BLaER1 treated with 17β-estradiol and CSF1 and Interleukin-3, amounts not matched to agents 10 nM and 100 nM (cell line): ENCODE results near the gene MLH1.
A peak's percentile ranks its signal among the peaks of the same experiment; 100 is the strongest.

Experiments
- H3K27ac ChIP-seq, 11 experiments: shearing (Covaris generic); formaldehyde crosslinking; 2 replicates each; pipeline ENCODE4 v1.8.1; 2022
- H3K27me3 ChIP-seq, 11 experiments: shearing (Covaris generic); formaldehyde crosslinking; 2 replicates each; pipeline ENCODE4 v1.8.1; 2022
- H3K36me3 ChIP-seq, 11 experiments: shearing (Covaris generic); formaldehyde crosslinking; 2 replicates each; pipeline ENCODE4 v1.8.1; 2022
- H3K4me1 ChIP-seq, 10 experiments: shearing (Covaris generic); formaldehyde crosslinking; 2 replicates each; pipeline ENCODE4 v1.8.1; 2022
- H3K4me2 ChIP-seq, 11 experiments: shearing (Covaris generic); formaldehyde crosslinking; 2 replicates each; pipeline ENCODE4 v1.8.1; 2022
- H3K4me3 ChIP-seq, 10 experiments: shearing (Covaris generic); formaldehyde crosslinking; 2 replicates each; pipeline ENCODE4 v1.8.1; 2022
- H3K9ac ChIP-seq, 11 experiments: shearing (Covaris generic); formaldehyde crosslinking; 2 replicates each; pipeline ENCODE4 v1.8.1; 2022
- H3K9me3 ChIP-seq, 11 experiments: shearing (Covaris generic); formaldehyde crosslinking; replicated peaks in 1 of 11; 2 replicates each; pipeline ENCODE4 v1.8.1; 2022
- H4K20me1 ChIP-seq, 11 experiments: shearing (Covaris generic); formaldehyde crosslinking; 2 replicates each; pipeline ENCODE4 v1.8.1; 2022
- Cebpa-rat ChIP-seq, 11 experiments: shearing (Covaris generic); IDR thresholded peaks; 2 replicates each; pipeline ENCODE4 v1.8.1; 2022

MLH1 gene

GRCh38 chr3:37072892-37073291 lies 79.6 kb downstream of the MLH1 start:
- H3K4me1 ChIP-seq, result peaks cover 7 to 22% (median 13%) of the 10 kb centered on the region in 10 experiments
- no peak overlapping the region for H3K27ac ChIP-seq
- no peak for TF ChIP-seq Cebpa-rat (IDR thresholded peaks at IDR 0.05)
- H3K4me3 ChIP-seq, result no peak overlapping the region
- 0 out of 22 replicates have a peak overlapping the region, but pooled peaks of 1 of the 11 experiments have one; percentile 4 for H3K9ac ChIP-seq
- H3K9me3 ChIP-seq, result no peaks in the 10 kb centered on the region
- H4K20me1 ChIP-seq, result no peaks in the 10 kb centered on the region
- H3K27me3 ChIP-seq, result no peaks in the 10 kb centered on the region
- peaks cover 47 to 84% (median 61%) of the 10 kb centered on the region in 11 experiments for H3K36me3 ChIP-seq
- H3K4me2 ChIP-seq, result peak overlapping the region; percentile 5 to 61 (median 50); a peak in 19 of 22 replicates

- Histone ChIP-seq H4K20me1 (no peaks in the 10 kb centered on the region), H3K4me1 (peaks cover 7 to 22% (median 13%) of the 10 kb centered on the region in 10 experiments), H3K9ac (no peak overlapping the region), H3K36me3 (peaks cover 48 to 85% (median 64%) of the 10 kb centered on the region in 11 experiments), H3K27ac (no peak overlapping the region), H3K27me3 (no peaks in the 10 kb centered on the region), H3K9me3 (peaks cover 0 to 3% (median 2%) of the 10 kb centered on the region in 11 experiments; a peak in 12 of 22 replicates), H3K4me2 (peak overlapping the region in 1 of 11 experiments; percentile 23; a peak in 1 of 22 replicates), H3K4me3 (no peak overlapping the region)
- TF ChIP-seq Cebpa-rat (IDR thresholded peaks at IDR 0.05), result no peak
Measured at GRCh38 chr3:37074178-37074577, 80.9 kb downstream of the MLH1 start.

DNA sequence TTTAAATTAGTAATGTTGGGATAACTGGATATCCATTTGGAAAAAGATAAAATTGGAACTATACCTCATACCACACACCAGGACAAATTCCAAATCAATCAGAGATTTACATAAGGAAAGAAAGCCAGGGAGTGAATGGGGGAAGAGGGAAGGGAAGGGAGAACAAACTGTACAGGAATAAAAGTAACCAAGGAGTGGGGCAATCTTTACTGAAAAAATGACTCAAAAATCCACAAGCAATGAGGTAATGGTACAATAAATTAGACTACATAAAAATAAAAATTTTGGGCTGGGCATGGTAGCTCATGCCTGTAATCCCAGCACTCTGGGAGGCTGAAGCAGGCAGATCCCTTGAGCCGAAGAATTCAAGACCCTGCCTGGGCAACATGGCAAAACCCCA lies 82.6 kb downstream of the MLH1 start:
- Histone ChIP-seq H3K9me3 (peaks cover 0 to 11% (median 6%) of the 10 kb centered on the region in 11 experiments; a peak in 12 of 22 replicates), H3K4me2 (no peak overlapping the region), H3K9ac (no peak overlapping the region), H3K27me3 (no peaks in the 10 kb centered on the region), H4K20me1 (no peaks in the 10 kb centered on the region), H3K27ac (no peak overlapping the region), H3K36me3 (peaks cover 50 to 86% (median 73%) of the 10 kb centered on the region in 11 experiments), H3K4me1 (peaks cover 7 to 22% (median 13%) of the 10 kb centered on the region in 10 experiments), H3K4me3 (no peak overlapping the region)
- TF ChIP-seq Cebpa-rat (IDR thresholded peaks at IDR 0.05), result no peak

DNA sequence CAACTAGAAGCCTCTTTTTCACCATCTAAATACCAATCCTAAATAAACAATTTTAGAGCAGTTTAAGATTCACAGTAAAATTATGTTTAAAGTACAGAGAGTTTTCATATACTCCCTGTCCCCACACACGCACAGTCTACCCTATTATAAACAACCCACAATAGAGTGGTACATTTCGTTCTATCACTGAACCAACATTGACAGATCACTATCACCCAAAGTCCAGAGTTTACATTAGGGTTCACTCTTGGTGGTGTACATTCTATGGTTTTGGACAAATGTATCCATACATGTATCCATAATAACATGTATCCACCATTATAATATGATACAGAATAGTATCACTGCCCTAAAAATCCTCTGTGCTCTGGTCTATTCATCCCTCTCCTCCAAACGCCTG lies 89.0 kb downstream of the MLH1 start:
- peaks cover 0 to 3% (median 0%) of the 10 kb centered on the region in 11 experiments; a peak in 1 of 22 replicates for H4K20me1 ChIP-seq
- no peak overlapping the region for H3K4me2 ChIP-seq
- no peak overlapping the region for H3K4me3 ChIP-seq
- H3K27ac ChIP-seq, result no peak overlapping the region
- peaks cover 0 to 11% (median 6%) of the 10 kb centered on the region in 11 experiments; a peak in 12 of 22 replicates for H3K9me3 ChIP-seq
- no peak for TF ChIP-seq Cebpa-rat (IDR thresholded peaks at IDR 0.05)
- H3K36me3 ChIP-seq, result peaks cover 50 to 99% (median 67%) of the 10 kb centered on the region in 11 experiments
- H3K4me1 ChIP-seq, result peaks cover 0 to 12% (median 0%) of the 10 kb centered on the region in 10 experiments; a peak in 5 of 20 replicates
- no peak overlapping the region for H3K9ac ChIP-seq
- H3K27me3 ChIP-seq, result no peaks in the 10 kb centered on the region

DNA sequence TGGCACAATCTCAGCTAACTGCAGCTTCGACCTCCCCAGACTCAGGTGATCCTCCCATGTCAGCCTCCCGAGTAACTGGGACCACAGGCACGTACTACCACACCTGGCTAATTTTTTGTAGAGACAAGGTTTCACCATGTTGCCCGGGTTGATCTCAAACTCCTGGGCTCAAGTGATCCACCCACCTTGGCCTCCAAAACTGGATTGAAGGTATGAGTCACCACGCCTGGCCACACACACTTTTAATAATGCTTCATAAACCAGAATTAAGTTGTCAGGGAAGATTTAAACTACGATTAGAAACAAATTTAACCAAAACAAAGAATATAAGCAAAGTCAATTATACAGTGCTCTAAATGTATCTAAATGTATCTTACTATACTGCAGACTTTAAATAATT lies 93.6 kb downstream of the MLH1 start:
- H3K27ac ChIP-seq, result no peak overlapping the region
- TF ChIP-seq Cebpa-rat (IDR thresholded peaks at IDR 0.05), result no peak
- no peaks in the 10 kb centered on the region for H3K27me3 ChIP-seq
- no peak overlapping the region for H3K9ac ChIP-seq
- no peak overlapping the region for H3K4me3 ChIP-seq
- peaks cover 47 to 96% (median 65%) of the 10 kb centered on the region in 11 experiments; a peak in 21 of 22 replicates for H3K36me3 ChIP-seq
- no peaks in the 10 kb centered on the region for H3K9me3 ChIP-seq
- H3K4me2 ChIP-seq, result no peak overlapping the region
- peaks cover 0 to 12% (median 0%) of the 10 kb centered on the region in 10 experiments; a peak in 5 of 20 replicates for H3K4me1 ChIP-seq
- H4K20me1 ChIP-seq, result peaks cover 0 to 3% (median 0%) of the 10 kb centered on the region in 11 experiments; a peak in 1 of 22 replicates

GRCh38 chr3:37087870-37088269 lies 94.6 kb downstream of the MLH1 start:
- no peak overlapping the region for H3K27ac ChIP-seq
- H3K4me3 ChIP-seq, result no peak overlapping the region
- H3K36me3 ChIP-seq, result peaks cover 42 to 95% (median 59%) of the 10 kb centered on the region in 11 experiments; a peak in 21 of 22 replicates
- H3K9me3 ChIP-seq, result no peaks in the 10 kb centered on the region
- peaks cover 0 to 12% (median 0%) of the 10 kb centered on the region in 10 experiments; a peak in 5 of 20 replicates for H3K4me1 ChIP-seq
- H3K9ac ChIP-seq, result no peak overlapping the region
- no peaks in the 10 kb centered on the region for H3K27me3 ChIP-seq
- no peak overlapping the region for H3K4me2 ChIP-seq
- no peak for TF ChIP-seq Cebpa-rat (IDR thresholded peaks at IDR 0.05)
- H4K20me1 ChIP-seq, result peaks cover 0 to 3% (median 0%) of the 10 kb centered on the region in 11 experiments; a peak in 1 of 22 replicates

- Histone ChIP-seq H3K9me3 (no peaks in the 10 kb centered on the region), H3K4me3 (no peak overlapping the region), H3K4me2 (no peak overlapping the region), H3K36me3 (peaks cover 32 to 79% (median 51%) of the 10 kb centered on the region in 11 experiments; a peak in 21 of 22 replicates), H3K27me3 (no peaks in the 10 kb centered on the region), H3K4me1 (no peaks in the 10 kb centered on the region), H3K9ac (no peak overlapping the region), H3K27ac (no peak overlapping the region), H4K20me1 (0 out of 22 replicates have a peak, but pooled peaks cover 0 to 5% (median 0%) of the 10 kb centered on the region in 11 experiments)
- TF ChIP-seq Cebpa-rat (IDR thresholded peaks at IDR 0.05), result no peak
Measured at GRCh38 chr3:37092484-37092883, 99.2 kb downstream of the MLH1 start.

GRCh38 chr3:37093481-37093880 lies 100.2 kb downstream of the MLH1 start:
- Histone ChIP-seq H4K20me1 (0 out of 22 replicates have a peak, but pooled peaks cover 0 to 5% (median 0%) of the 10 kb centered on the region in 11 experiments), H3K36me3 (peaks cover 24 to 69% (median 41%) of the 10 kb centered on the region in 11 experiments; a peak in 21 of 22 replicates), H3K4me2 (no peak overlapping the region), H3K4me1 (no peaks in the 10 kb centered on the region), H3K9me3 (no peaks in the 10 kb centered on the region), H3K27ac (no peak overlapping the region), H3K27me3 (no peaks in the 10 kb centered on the region), H3K9ac (no peak overlapping the region), H3K4me3 (no peak overlapping the region)
- no peak for TF ChIP-seq Cebpa-rat (IDR thresholded peaks at IDR 0.05)

DNA sequence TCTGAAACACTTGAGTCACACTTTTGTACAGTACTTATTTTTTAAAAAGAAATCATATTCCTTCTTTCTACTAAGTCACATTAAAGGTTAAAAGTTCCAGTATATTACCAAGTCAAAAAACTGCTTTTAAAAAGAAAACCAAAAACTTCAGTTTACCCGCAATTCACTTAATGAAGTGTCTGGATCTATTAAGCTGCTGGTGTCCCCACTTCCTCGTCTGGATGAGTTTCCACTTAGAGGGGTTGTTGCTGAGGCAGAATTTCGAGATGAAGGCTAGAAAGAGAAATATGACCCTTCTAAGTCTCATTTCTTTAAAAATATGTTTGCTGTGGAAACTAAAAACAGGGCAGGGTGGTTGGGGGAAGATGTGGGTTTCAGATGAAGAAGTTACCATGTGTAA lies 101.3 kb downstream of the MLH1 start:
- peaks cover 19 to 62% (median 38%) of the 10 kb centered on the region in 11 experiments; a peak in 21 of 22 replicates for H3K36me3 ChIP-seq

More for the DNA sequence above, 101.3 kb downstream of the MLH1 start:
- Histone ChIP-seq H3K27ac (no peak overlapping the region), H3K4me3 (no peak overlapping the region), H3K4me1 (no peaks in the 10 kb centered on the region), H3K4me2 (no peak overlapping the region), H3K9ac (no peak overlapping the region), H3K9me3 (no peaks in the 10 kb centered on the region), H3K27me3 (no peaks in the 10 kb centered on the region), H4K20me1 (0 out of 22 replicates have a peak, but pooled peaks cover 0 to 5% (median 0%) of the 10 kb centered on the region in 11 experiments)
- TF ChIP-seq Cebpa-rat (IDR thresholded peaks at IDR 0.05), result no peak
